Caco-2 (cell line): ENCODE results near the gene HIRIP3. TPM values are rescaled to one million over a fixed set of nuclear protein-coding genes. Genes with fewer than 3 reads are reported as not detected.
A peak's percentile ranks its signal among the peaks of the same experiment; 100 is the strongest.

ENCODE experiments used
- BruUV-seq: library from RNA; stranded (reverse); fragments of 400-500 nt; replicated peaks from 2 replicates; lab custom pipeline; 2021; lab: Mats Ljungman, UMichigan
- CTCF ChIA-PET: fragments of 300-600 bp; sonication (Branson Sonifier 250); formaldehyde crosslinking; loops from one replicate; lab custom pipeline; 2022; ENCODE audit warnings: antibody characterized with exemption; lab: Charles Lee
- POLR2A ChIA-PET: fragments of 300-600 bp; sonication (Branson Sonifier 250); formaldehyde crosslinking; loops from one replicate; lab custom pipeline; 2022; ENCODE audit warnings: antibody characterized with exemption; lab: Charles Lee
- DNase-seq, 2 experiments: peaks; one replicate each; pipeline versions ENCODE4 v3.0.0 to v3.0.0-alpha.2; 2020 to 2022
- H3K27me3 ChIP-seq: replicated peaks from 2 replicates; pipeline ENCODE4 v1.6.0; 2011; ENCODE audit warnings: low read length; ENCODE audit not compliant: control insufficient read depth, insufficient read depth
- H3K36me3 ChIP-seq: 2 replicates; pipeline ENCODE4 v1.5.1; 2011; ENCODE audit warnings: low read length; ENCODE audit not compliant: control insufficient read depth, insufficient read depth
- H3K4me1 ChIP-seq: fragments of 250-450 bp; sonication (Bioruptor Pico); 2 replicates; pipeline ENCODE4 v1.5.1; 2020; ENCODE audit warnings: mild to moderate bottlenecking
- H3K4me3 ChIP-seq: 2 replicates; pipeline ENCODE4 v1.5.1; 2011; ENCODE audit warnings: low read depth, mild to moderate bottlenecking, control low read depth, low read length
- H3K9me3 ChIP-seq: fragments of 250-450 bp; sonication (Bioruptor Pico); 2 replicates; pipeline ENCODE4 v1.5.1; 2020; ENCODE audit warnings: mild to moderate bottlenecking, moderate library complexity
- H3K27ac Mint-ChIP-seq: one replicate; pipeline ENCODE4 v1.8.0; 2022; ENCODE audit warnings: mixed read lengths; ENCODE audit not compliant: unreplicated experiment
- H3K27me3 Mint-ChIP-seq: one replicate; pipeline ENCODE4 v1.8.0; 2022; ENCODE audit warnings: mixed read lengths; ENCODE audit not compliant: insufficient read depth, unreplicated experiment
- H3K36me3 Mint-ChIP-seq: one replicate; pipeline ENCODE4 v1.8.0; 2022; ENCODE audit warnings: mild to moderate bottlenecking, mixed read lengths; ENCODE audit not compliant: insufficient read depth, unreplicated experiment
- H3K4me1 Mint-ChIP-seq: one replicate; pipeline ENCODE4 v1.8.0; 2022; ENCODE audit warnings: low read depth, mixed read lengths; ENCODE audit not compliant: unreplicated experiment
- H3K4me3 Mint-ChIP-seq: one replicate; pipeline ENCODE4 v1.8.0; 2022; ENCODE audit warnings: mild to moderate bottlenecking, moderate library complexity, mixed read lengths; ENCODE audit not compliant: unreplicated experiment
- H3K9me3 Mint-ChIP-seq: one replicate; pipeline ENCODE4 v1.8.0; 2022; ENCODE audit warnings: mixed read lengths; ENCODE audit not compliant: unreplicated experiment
- CTCF ChIP-seq, 2 experiments: fragments of 200-600 bp in 1 of 2; IDR thresholded peaks; 1 replicate in 1 of 2; 2 replicates in 1 of 2; pipeline versions ENCODE4 v1.5.1 to v1.8.0; 2011 to 2022; ENCODE audit warnings: antibody characterized with exemption in 1 of 2, control low read depth in 1 of 2, inconsistent platforms in 1 of 2, low read depth in 1 of 2, low read length in 1 of 2, mild to moderate bottlenecking in 1 of 2, moderate library complexity in 1 of 2; ENCODE audit not compliant: insufficient read depth in 1 of 2, severe bottlenecking in 1 of 2, unreplicated experiment in 1 of 2
- intact Hi-C: fragments of 100-400 bp; cut with micrococcal nuclease; formaldehyde crosslinking; loops from one replicate; pipeline ENCODE4 v1.10.0; 2022; ENCODE audit not compliant: unreplicated experiment
- total RNA-seq: library from RNA; stranded (reverse); gene quantifications from 2 replicates; pipeline ENCODE4 v1.2.3, GENCODE V29; 2022

The HIRIP3 gene
- total RNA-seq, 1 experiment from 2014 or later, result 23.3 TPM

- no peak for DNase-seq
- H3K27me3 Mint-ChIP-seq, result no peaks in the 10 kb centered on the region
- peaks cover 12% of the 10 kb centered on the region for H3K4me1 Mint-ChIP-seq
- POLR2A ChIA-PET, result interaction anchor here (0.5 kb wide), 1 partner anchor 15 kb away, joined by 10 read pairs; no protein-coding TSS in a partner anchor
- H3K4me3 ChIP-seq, result peak overlapping the region; percentile 68
- H3K27ac Mint-ChIP-seq, result peak overlapping the region; percentile 65
- no TSS peak for BruUV-seq
- H3K4me3 Mint-ChIP-seq, result peak overlapping the region; percentile 99
- CTCF ChIA-PET, result no interaction called here
- H3K4me1 ChIP-seq, result peaks cover 11% of the 10 kb centered on the region; the same call in 1 of the 2 replicates
- H3K9me3 ChIP-seq, result no peaks in the 10 kb centered on the region
- peaks cover 47% of the 10 kb centered on the region for H3K36me3 Mint-ChIP-seq
- intact Hi-C loops, result loop anchor here (10.0 kb wide), 1 partner anchor 182 kb away; the partner anchor contains the start of genes PAGR1 and PRRT2
- no peaks in the 10 kb centered on the region for H3K27me3 ChIP-seq
- no peaks in the 10 kb centered on the region for H3K9me3 Mint-ChIP-seq
- H3K36me3 ChIP-seq, result no peaks in the 10 kb centered on the region
- TF ChIP-seq CTCF (IDR thresholded peaks at IDR 0.05; ENCODE audit: insufficient read depth in 1 of 2, low read depth in 1 of 2, low read length in 1 of 2, severe bottlenecking in 1 of 2, unreplicated experiment in 1 of 2), result no peak
Observed at GRCh38 chr16:29996766-29997250, 1.4 kb upstream of the HIRIP3 start.

- H3K4me1 Mint-ChIP-seq, result peaks cover 12% of the 10 kb centered on the region
- Histone ChIP-seq H3K36me3 (no peaks in the 10 kb centered on the region), H3K9me3 (no peaks in the 10 kb centered on the region), H3K27me3 (no peaks in the 10 kb centered on the region), H3K4me1 (peaks cover 11% of the 10 kb centered on the region; the same call in 1 of the 2 replicates), H3K4me3 (peak within 1 kb of the TSS; percentile 68)
- peaks cover 44% of the 10 kb centered on the region for H3K36me3 Mint-ChIP-seq
- no TSS peak for BruUV-seq
- H3K9me3 Mint-ChIP-seq, result no peaks in the 10 kb centered on the region
- peak within 1 kb of the TSS; percentile 65 for H3K27ac Mint-ChIP-seq
- POLR2A ChIA-PET, result interaction anchor here (0.5 to 1.6 kb wide), 3 partner anchors 15 to 71 kb away, joined by 9 to 15 read pairs (median 10); partner anchors contain the start of genes KCTD13 and TAOK2
- peak within 1 kb of the TSS; percentile 99 for H3K4me3 Mint-ChIP-seq
- peak; percentile 97 to 98 for DNase-seq
- TF ChIP-seq CTCF (IDR thresholded peaks at IDR 0.05; ENCODE audit: insufficient read depth in 1 of 2, low read depth in 1 of 2, low read length in 1 of 2, severe bottlenecking in 1 of 2, unreplicated experiment in 1 of 2), result no peak
- H3K27me3 Mint-ChIP-seq, result no peaks in the 10 kb centered on the region
- intact Hi-C loops, result loop anchor here (1.0 to 10.0 kb wide), 2 partner anchors 34 to 181 kb away; partner anchors contain the start of genes PAGR1, PRRT2 and TMEM219
- CTCF ChIA-PET, result interaction anchor here (1.2 kb wide), 1 partner anchor 23 kb away, joined by 4 read pairs; no protein-coding TSS in a partner anchor
Observed at GRCh38 chr16:29995911-29996765, 721 bp upstream of the HIRIP3 start, which contains the start of gene INO80E. Gene INO80E (plus strand): TSS chr16:29996241. CDS start chr16:29996311, 70 bp downstream.
